Measurements from ENCODE around the gene CLK3. TPM values are rescaled to one million over a fixed set of nuclear protein-coding genes. Genes with fewer than 3 reads are reported as not detected.

CLK3 gene
- total and polyA plus RNA-seq, 4 experiments from 2014 or later, result 59.1 to 167 (median 128) TPM

GRCh38 chr15:74643665-74644204, 28.1 kb downstream of the CLK3 start:
- intact Hi-C loops (cut with micrococcal nuclease), result no loop called here
- Histone ChIP-seq H3K27ac (ENCODE audit: low read depth, low read length) (no peak overlapping the region), H3K9me3 (ENCODE audit: control insufficient read depth in 1 of 2, low read length in 2 of 2) (no peaks in the 10 kb centered on the region), H3K4me1 (ENCODE audit: insufficient read depth, low read length) (no peaks in the 10 kb centered on the region), H3K36me3 (ENCODE audit: insufficient read depth, low read length) (peaks cover 16% of the 10 kb centered on the region), H3K4me3 (ENCODE audit: low read length in 2 of 2) (no peak overlapping the region), H3K27me3 (ENCODE audit: insufficient read depth, low read length) (no peaks in the 10 kb centered on the region)
- peaks cover 3 to 9% (median 5%) of the 10 kb centered on the region in 4 donors for H3K4me1 Mint-ChIP-seq
- H3K9me3 Mint-ChIP-seq, result no peaks in the 10 kb centered on the region
- peak overlapping the region in 6 of 7 donors; percentile 8 to 83 (median 48) for H3K27ac Mint-ChIP-seq
- no peaks in the 10 kb centered on the region for H3K27me3 Mint-ChIP-seq
- ChIA-PET CTCF (ENCODE audit: partially characterized antibody) (no interaction called here), POLR2A (ENCODE audit: partially characterized antibody) (no interaction called here)
- no peak for DNase-seq
- peaks cover 10 to 64% of the 10 kb centered on the region in 2 donors for H3K36me3 Mint-ChIP-seq
- H3K4me3 Mint-ChIP-seq, result no peak overlapping the region

GRCh38 chr15:74646480-74646879, 30.8 kb downstream of the CLK3 start:
- ChIA-PET CTCF (ENCODE audit: partially characterized antibody) (interaction anchor here (0.7 to 1.7 kb wide), 6 partner anchors 9 to 124 kb away, joined by 3 to 10 read pairs (median 4); no protein-coding TSS in a partner anchor), POLR2A (ENCODE audit: partially characterized antibody) (interaction anchor here (0.6 to 1.2 kb wide), 2 partner anchors 111 to 310 kb away, joined by 3 to 4 read pairs; partner anchors contain the start of gene RPP25)
- H3K27ac ChIP-seq (ENCODE audit: low read depth, low read length), result no peak overlapping the region
- peaks cover 4 to 18% (median 12%) of the 10 kb centered on the region in 4 donors for H3K4me1 Mint-ChIP-seq
- no peaks in the 10 kb centered on the region for H3K27me3 ChIP-seq (ENCODE audit: insufficient read depth, low read length)
- peaks cover 8 to 51% of the 10 kb centered on the region in 2 donors for H3K36me3 Mint-ChIP-seq
- H3K9me3 ChIP-seq (ENCODE audit: control insufficient read depth in 1 of 2, low read length in 2 of 2), result no peaks in the 10 kb centered on the region
- H3K4me3 ChIP-seq (ENCODE audit: low read length in 2 of 2), result no peak overlapping the region
- no peaks in the 10 kb centered on the region for H3K27me3 Mint-ChIP-seq
- no peak for DNase-seq
- intact Hi-C loops (cut with micrococcal nuclease), result no loop called here
- no peaks in the 10 kb centered on the region for H3K9me3 Mint-ChIP-seq
- no peaks in the 10 kb centered on the region for H3K4me1 ChIP-seq (ENCODE audit: insufficient read depth, low read length)
- H3K27ac Mint-ChIP-seq, result peak overlapping the region in 3 of 7 donors; percentile 3 to 79 (median 74)
- H3K36me3 ChIP-seq (ENCODE audit: insufficient read depth, low read length), result no peaks in the 10 kb centered on the region
- no peak overlapping the region for H3K4me3 Mint-ChIP-seq

- DNase-seq, result no peak
- H3K9me3 ChIP-seq (ENCODE audit: control insufficient read depth in 1 of 2, low read length in 2 of 2), result no peaks in the 10 kb centered on the region
- no peaks in the 10 kb centered on the region for H3K9me3 Mint-ChIP-seq
- H3K36me3 Mint-ChIP-seq, result peaks cover 11 to 46% of the 10 kb centered on the region in 2 donors
- CTCF ChIA-PET (ENCODE audit: partially characterized antibody), result interaction anchor here (2.5 kb wide), 1 partner anchor 12 kb away, joined by 9 read pairs; no protein-coding TSS in a partner anchor
- H3K27me3 ChIP-seq (ENCODE audit: insufficient read depth, low read length), result no peaks in the 10 kb centered on the region
- H3K4me3 ChIP-seq (ENCODE audit: low read length in 2 of 2), result no peak overlapping the region
- POLR2A ChIA-PET (ENCODE audit: partially characterized antibody), result no interaction called here
- no peak overlapping the region for H3K27ac ChIP-seq (ENCODE audit: low read depth, low read length)
- peaks cover 4 to 18% (median 14%) of the 10 kb centered on the region in 4 donors for H3K4me1 Mint-ChIP-seq
- no peak overlapping the region for H3K4me3 Mint-ChIP-seq
- no peaks in the 10 kb centered on the region for H3K27me3 Mint-ChIP-seq
- peak overlapping the region in 1 of 7 donors; percentile 41 for H3K27ac Mint-ChIP-seq
- H3K4me1 ChIP-seq (ENCODE audit: insufficient read depth, low read length), result no peaks in the 10 kb centered on the region
- intact Hi-C loops (cut with micrococcal nuclease), result no loop called here
- no peaks in the 10 kb centered on the region for H3K36me3 ChIP-seq (ENCODE audit: insufficient read depth, low read length)
Measured at GRCh38 chr15:74648051-74648842, 32.6 kb downstream of the CLK3 start.

DNA sequence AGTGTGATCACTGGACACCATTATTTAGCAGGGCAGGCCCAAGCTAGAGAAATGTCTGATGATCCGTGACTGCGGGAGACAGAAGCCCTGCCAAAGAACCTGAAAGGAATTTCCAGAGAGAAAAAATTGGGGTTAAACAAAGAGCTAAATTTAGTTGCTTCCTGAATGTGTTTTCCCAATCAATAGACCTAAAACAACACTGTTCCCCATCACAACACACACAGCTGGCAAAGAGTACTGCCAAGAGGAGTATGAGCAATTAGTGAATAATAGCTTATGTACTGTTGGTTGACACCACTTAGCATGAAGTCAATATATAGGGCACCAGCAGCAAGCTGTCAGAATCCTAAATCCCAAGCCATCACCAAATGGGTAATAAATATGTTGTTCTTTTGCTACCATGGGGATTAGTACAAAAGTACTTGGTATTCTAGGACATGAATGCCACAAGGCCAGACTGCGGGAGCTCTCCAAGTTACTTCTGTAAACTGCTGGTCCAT, 35.7 kb downstream of the CLK3 start:
- no peaks in the 10 kb centered on the region for H3K27me3 Mint-ChIP-seq
- H3K9me3 Mint-ChIP-seq, result no peaks in the 10 kb centered on the region
- no peaks in the 10 kb centered on the region for H3K9me3 ChIP-seq (ENCODE audit: control insufficient read depth in 1 of 2, low read length in 2 of 2)
- intact Hi-C loops (cut with micrococcal nuclease), result no loop called here
- POLR2A ChIA-PET (ENCODE audit: partially characterized antibody), result no interaction called here
- no peak overlapping the region for H3K27ac Mint-ChIP-seq
- CTCF ChIA-PET (ENCODE audit: partially characterized antibody), result interaction anchor here (0.9 kb wide), 1 partner anchor 121 kb away, joined by 3 read pairs; no protein-coding TSS in a partner anchor
- H3K27ac ChIP-seq (ENCODE audit: low read depth, low read length), result no peak overlapping the region
- H3K4me3 Mint-ChIP-seq, result no peak overlapping the region
- no peak for DNase-seq
- H3K4me3 ChIP-seq (ENCODE audit: low read length in 2 of 2), result no peak overlapping the region
- peaks cover 0 to 15% (median 14%) of the 10 kb centered on the region in 4 donors for H3K4me1 Mint-ChIP-seq
- no peaks in the 10 kb centered on the region for H3K4me1 ChIP-seq (ENCODE audit: insufficient read depth, low read length)
- peaks cover 22 to 43% of the 10 kb centered on the region in 2 donors for H3K36me3 Mint-ChIP-seq
- no peaks in the 10 kb centered on the region for H3K27me3 ChIP-seq (ENCODE audit: insufficient read depth, low read length)
- peaks cover 4% of the 10 kb centered on the region for H3K36me3 ChIP-seq (ENCODE audit: insufficient read depth, low read length)

DNA sequence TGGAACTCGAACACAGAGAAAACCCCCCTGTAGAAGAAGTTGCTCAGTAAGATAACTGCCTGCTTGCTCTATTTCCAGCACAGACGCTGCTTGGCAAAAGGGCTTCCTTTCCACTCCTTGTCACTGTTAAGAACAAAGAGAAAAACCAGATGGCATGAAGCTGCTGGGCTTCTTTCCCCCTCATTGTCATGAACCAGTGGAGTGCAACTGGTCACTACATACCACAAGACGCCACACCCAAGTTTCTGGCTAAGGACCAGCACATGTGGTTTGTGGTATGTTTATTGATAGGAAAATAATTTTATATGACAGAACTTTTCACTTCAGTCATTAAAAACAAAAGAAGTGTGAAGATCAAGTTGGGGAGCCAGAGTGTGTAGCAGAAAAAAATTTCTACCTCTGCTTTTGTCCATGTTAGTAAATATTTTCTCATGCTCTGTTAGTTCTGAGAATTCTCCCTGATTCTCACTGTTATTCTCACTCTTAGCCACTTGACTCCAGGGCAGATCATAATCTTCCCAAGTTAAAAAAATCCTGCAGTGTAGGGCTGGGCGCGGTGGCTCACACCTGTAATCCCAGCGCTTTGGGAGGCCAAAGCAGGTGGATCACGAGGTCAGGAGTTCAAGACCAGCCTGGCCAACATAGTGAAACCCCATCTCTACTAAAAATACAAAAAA, 37.9 kb downstream of the CLK3 start:
- DNase-seq, result no peak
- Histone ChIP-seq H3K4me3 (ENCODE audit: low read length in 2 of 2) (no peak overlapping the region), H3K4me1 (ENCODE audit: insufficient read depth, low read length) (no peaks in the 10 kb centered on the region), H3K9me3 (ENCODE audit: control insufficient read depth in 1 of 2, low read length in 2 of 2) (no peaks in the 10 kb centered on the region), H3K36me3 (ENCODE audit: insufficient read depth, low read length) (peaks cover 4% of the 10 kb centered on the region), H3K27me3 (ENCODE audit: insufficient read depth, low read length) (no peaks in the 10 kb centered on the region), H3K27ac (ENCODE audit: low read depth, low read length) (no peak overlapping the region)
- peaks cover 22 to 33% of the 10 kb centered on the region in 2 donors for H3K36me3 Mint-ChIP-seq
- ChIA-PET CTCF (ENCODE audit: partially characterized antibody) (interaction anchor here (1.3 to 1.4 kb wide), 2 partner anchors 19 to 21 kb away, joined by 3 to 5 read pairs; no protein-coding TSS in a partner anchor), POLR2A (ENCODE audit: partially characterized antibody) (no interaction called here)
- peaks cover 6 to 17% (median 16%) of the 10 kb centered on the region in 4 donors for H3K4me1 Mint-ChIP-seq
- H3K9me3 Mint-ChIP-seq, result no peaks in the 10 kb centered on the region
- H3K27me3 Mint-ChIP-seq, result no peaks in the 10 kb centered on the region
- intact Hi-C loops (cut with micrococcal nuclease), result no loop called here
- H3K27ac Mint-ChIP-seq, result peak overlapping the region in 3 of 7 donors; percentile 34 to 57 (median 36)
- no peak overlapping the region for H3K4me3 Mint-ChIP-seq

- ChIA-PET POLR2A (ENCODE audit: partially characterized antibody) (no interaction called here), CTCF (ENCODE audit: partially characterized antibody) (interaction anchor here (1.2 to 1.4 kb wide), 2 partner anchors 23 to 114 kb away, joined by 3 to 6 read pairs; no protein-coding TSS in a partner anchor)
- H3K4me1 Mint-ChIP-seq, result peaks cover 6 to 12% (median 8%) of the 10 kb centered on the region in 4 donors
Measured at GRCh38 chr15:74655424-74655823, 39.8 kb downstream of the CLK3 start.

More at GRCh38 chr15:74655424-74655823, 39.8 kb downstream of the CLK3 start:
- Mint-ChIP-seq H3K27ac (peak overlapping the region in 1 of 7 donors; percentile 23), H3K36me3 (peaks cover 17 to 24% of the 10 kb centered on the region in 2 donors), H3K9me3 (no peaks in the 10 kb centered on the region), H3K27me3 (no peaks in the 10 kb centered on the region), H3K4me3 (no peak overlapping the region)
- intact Hi-C loops (cut with micrococcal nuclease), result no loop called here
- Histone ChIP-seq H3K4me3 (ENCODE audit: low read length in 2 of 2) (no peak overlapping the region), H3K36me3 (ENCODE audit: insufficient read depth, low read length) (peaks cover 4% of the 10 kb centered on the region), H3K4me1 (ENCODE audit: insufficient read depth, low read length) (no peaks in the 10 kb centered on the region), H3K27ac (ENCODE audit: low read depth, low read length) (no peak overlapping the region), H3K27me3 (ENCODE audit: insufficient read depth, low read length) (no peaks in the 10 kb centered on the region), H3K9me3 (ENCODE audit: control insufficient read depth in 1 of 2, low read length in 2 of 2) (no peaks in the 10 kb centered on the region)
- no peak for DNase-seq

All from CD4-positive, alpha-beta memory T cell (primary cell).